Thoracic aorta (tissue), 2 donors: ENCODE data around the gene KRTAP1-3. TPM values are rescaled to one million over a fixed set of nuclear protein-coding genes. Genes with fewer than 3 reads are reported as not detected.
"Not testable (repeated sequence)": the region's sequence is repeated elsewhere in the genome, so short reads cannot be mapped to it uniquely, and the experiment has no call there.

Source experiments
- ATAC-seq: fragments of 150-250 bp; one replicate; pipeline ENCODE4 v1.8.0; 2017; ENCODE audit warnings: low read depth; ENCODE audit not compliant: insufficient number of reproducible peaks, low FRiP score
- DNase-seq: peaks from one replicate; pipeline ENCODE4 v3.0.0-alpha.2; 2020; ENCODE audit warnings: low spot score
- H3K27ac ChIP-seq, 2 donors: fragments of 200-600 bp; sonication (generic); 1 replicate in 1 of 2; 2 replicates in 1 of 2; pipeline ENCODE4 v1.5.1; 2016; ENCODE audit warnings: mild to moderate bottlenecking in 2 of 2, moderate library complexity in 2 of 2
- H3K27me3 ChIP-seq: fragments of 200-600 bp; sonication (generic); replicated peaks from 2 replicates; pipeline ENCODE4 v1.6.0; 2016; ENCODE audit warnings: mild to moderate bottlenecking; ENCODE audit not compliant: insufficient read depth
- H3K36me3 ChIP-seq: fragments of 200-600 bp; sonication (generic); one replicate; pipeline ENCODE4 v1.5.1; 2016
- H3K4me1 ChIP-seq, 2 donors: fragments of 200-600 bp; sonication (generic); 1 replicate in 1 of 2; 2 replicates in 1 of 2; pipeline versions ENCODE4 v1.5.1 to v1.6.0; 2016; ENCODE audit warnings: low read depth in 2 of 2, mild to moderate bottlenecking in 1 of 2; ENCODE audit not compliant: control insufficient read depth in 1 of 2
- H3K4me3 ChIP-seq: fragments of 200-600 bp; sonication (generic); 2 replicates; pipeline ENCODE4 v1.5.1; 2016; ENCODE audit warnings: mild to moderate bottlenecking
- H3K9me3 ChIP-seq: fragments of 200-600 bp; sonication (generic); 2 replicates; pipeline ENCODE4 v1.5.1; 2016
- CTCF ChIP-seq: fragments of 200-600 bp; sonication (generic); IDR thresholded peaks from one replicate; pipeline ENCODE4 v1.5.1; 2019; ENCODE audit warnings: antibody characterized with exemption
- total RNA-seq, 2 donors: library from RNA; depleted of rRNA; stranded (reverse); fragments of >200 nt; gene quantifications; one replicate each; pipeline versions ENCODE4 v1.1.0 to v1.2.3, GENCODE V29; 2016

KRTAP1-3 gene
- total RNA-seq, 2 donors from 2014 or later = not detected

DNA sequence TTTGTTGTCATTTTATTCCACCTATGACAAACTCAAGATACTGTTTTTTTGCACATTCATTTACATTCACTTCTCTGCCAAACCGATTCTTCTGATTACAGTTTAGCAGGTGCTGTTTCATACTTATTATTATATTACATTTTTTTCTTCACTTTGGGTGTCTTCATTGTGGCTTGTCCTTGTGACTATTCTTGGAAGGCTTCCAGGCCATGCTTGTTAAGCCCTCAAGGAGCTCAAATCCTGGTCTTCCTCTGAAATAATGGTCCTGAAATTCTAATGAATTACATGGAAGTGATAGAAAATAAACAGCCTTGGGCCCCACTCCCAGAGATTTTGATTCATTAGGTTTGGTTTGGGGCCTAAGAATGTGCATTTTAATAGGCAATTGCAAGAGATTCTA is 29.6 kb upstream of the KRTAP1-3 start:
- Histone ChIP-seq H3K27me3 (no peaks in the 10 kb centered on the region), H3K4me3 (no peak overlapping the region), H3K36me3 (no peaks in the 10 kb centered on the region), H3K4me1 (peaks cover 23 to 33% of the 10 kb centered on the region in 2 donors), H3K9me3 (no peaks in the 10 kb centered on the region), H3K27ac (no peak overlapping the region)
- no peak for ATAC-seq
- no peak for DNase-seq
- TF ChIP-seq CTCF = no peak

- no peak overlapping the region for H3K4me3 ChIP-seq
- ATAC-seq = no peak
These were observed 28.8 kb upstream of the KRTAP1-3 start for GRCh38 chr17:41063449-41063848.

GRCh38 chr17:41061964-41062363 is 27.3 kb upstream of the KRTAP1-3 start:
- Histone ChIP-seq H3K9me3 (no peaks in the 10 kb centered on the region), H3K36me3 (no peaks in the 10 kb centered on the region), H3K4me3 (no peak overlapping the region), H3K27me3 (no peaks in the 10 kb centered on the region), H3K4me1 (peaks cover 23 to 33% of the 10 kb centered on the region in 2 donors), H3K27ac (peak overlapping the region; percentile 52 to 56)
- ATAC-seq = no peak
- no peak for TF ChIP-seq CTCF
- no peak for DNase-seq

More at GRCh38 chr17:41063449-41063848, 28.8 kb upstream of the KRTAP1-3 start:
- TF ChIP-seq CTCF = no peak
- Histone ChIP-seq H3K27me3 (no peaks in the 10 kb centered on the region), H3K9me3 (no peaks in the 10 kb centered on the region), H3K4me1 (peaks cover 23 to 33% of the 10 kb centered on the region in 2 donors), H3K36me3 (no peaks in the 10 kb centered on the region), H3K27ac (no peak overlapping the region)
- no peak for DNase-seq

DNA sequence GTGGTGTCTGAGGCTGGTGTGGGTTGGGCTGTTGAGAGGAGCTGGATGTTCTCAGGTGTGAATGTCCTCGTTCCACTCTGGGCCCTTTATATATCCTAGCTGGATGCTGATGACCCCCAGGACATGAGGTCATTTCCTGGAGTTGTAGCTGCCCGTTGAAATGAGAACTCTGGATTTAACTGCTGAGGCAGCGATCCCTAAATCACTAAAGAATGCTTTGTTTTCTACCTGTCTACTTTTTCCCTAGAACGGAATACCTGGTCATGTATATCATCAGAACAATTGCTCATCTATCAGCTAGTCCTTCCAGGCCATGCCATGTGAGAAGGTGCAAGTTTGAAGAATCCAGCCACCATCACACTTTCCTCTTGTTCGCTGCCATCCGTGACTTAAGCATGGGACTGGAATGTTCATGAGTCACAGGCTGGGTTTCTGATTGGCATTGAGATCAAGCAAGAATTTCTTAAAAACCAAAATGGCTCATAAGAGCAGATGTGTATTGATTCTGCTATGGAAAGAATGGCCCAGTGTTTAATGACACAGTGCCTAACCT is 25.5 kb upstream of the KRTAP1-3 start, which contains the start of gene KRTAP2-3:
KRTAP2-3 (minus strand) TSS at position 63 of the 553 bp plus-strand sequence. CDS start 64 bp downstream, outside the sequence.
- Histone ChIP-seq H3K4me3 (no peak within 1 kb of the TSS), H3K4me1 (peaks cover 23 to 33% of the 10 kb centered on the region in 2 donors), H3K9me3 (no peaks in the 10 kb centered on the region), H3K27me3 (no peaks in the 10 kb centered on the region), H3K36me3 (no peaks in the 10 kb centered on the region), H3K27ac (peak within 1 kb of the TSS; percentile 52 to 56)
- no peak for ATAC-seq
- DNase-seq = no peak
- no peak for TF ChIP-seq CTCF

DNA sequence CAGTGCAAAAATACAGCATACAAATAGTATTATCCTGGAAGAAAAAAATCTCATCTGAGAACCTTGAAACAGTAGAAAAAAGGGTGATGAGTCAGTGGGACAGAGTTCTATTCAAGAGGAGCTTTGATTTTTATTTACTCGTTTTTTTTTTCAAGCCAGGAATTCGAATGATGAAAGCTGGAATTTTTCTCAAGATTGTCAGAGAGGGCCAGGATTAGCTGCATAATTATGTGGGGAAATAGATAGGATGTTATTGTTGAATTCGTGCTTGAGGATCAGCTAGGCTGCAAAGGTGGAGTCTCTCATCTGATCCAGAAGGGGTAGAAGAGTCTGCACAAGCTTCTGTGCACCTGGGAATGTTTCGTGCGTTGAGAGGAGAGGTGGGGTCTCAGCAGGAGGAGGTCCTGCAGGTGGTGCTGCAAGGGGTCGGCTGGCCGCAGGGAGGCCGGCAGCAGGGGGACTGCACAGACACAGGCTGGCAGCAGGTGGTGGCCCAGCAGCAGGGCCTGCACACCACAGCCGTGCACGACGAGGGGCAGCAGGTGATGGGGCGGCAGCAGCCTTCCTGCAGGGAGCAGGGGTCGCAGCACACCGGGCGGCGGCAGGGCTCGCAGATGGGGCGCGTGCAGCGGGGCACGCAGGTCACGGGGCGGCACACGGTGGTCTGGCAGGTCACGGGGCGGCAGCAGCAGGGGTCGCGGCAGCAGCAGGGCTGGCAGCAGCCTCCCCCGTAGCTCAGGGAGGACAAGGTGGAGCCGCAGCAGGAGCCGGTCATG is 24.8 kb upstream of the KRTAP1-3 start:
- H3K4me1 ChIP-seq = peaks cover 23 to 33% of the 10 kb centered on the region in 2 donors
- H3K27ac ChIP-seq, H3K36me3 ChIP-seq, ATAC-seq, H3K4me3 ChIP-seq, H3K9me3 ChIP-seq, DNase-seq, H3K27me3 ChIP-seq: not testable (repeated sequence)
